ENCODE data around the gene ZNF366.

DNA sequence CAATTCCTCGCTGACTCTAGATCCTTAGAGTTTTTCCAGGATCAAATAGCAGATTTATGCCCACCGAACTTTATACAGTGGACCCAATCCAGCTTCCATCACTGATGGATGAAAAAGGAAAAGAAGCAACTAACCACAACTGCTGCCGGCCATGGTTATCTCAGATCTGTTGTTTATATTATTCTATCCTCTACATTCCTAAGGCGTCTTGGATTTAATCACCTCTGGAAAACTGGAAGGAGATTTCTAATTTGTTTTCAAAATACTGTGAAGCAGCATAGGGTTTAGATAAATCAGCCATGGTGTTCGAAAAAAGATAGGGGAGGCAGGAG is 663 bp upstream of the ZNF366 start:
- TF ChIP-seq, protein P1, sequence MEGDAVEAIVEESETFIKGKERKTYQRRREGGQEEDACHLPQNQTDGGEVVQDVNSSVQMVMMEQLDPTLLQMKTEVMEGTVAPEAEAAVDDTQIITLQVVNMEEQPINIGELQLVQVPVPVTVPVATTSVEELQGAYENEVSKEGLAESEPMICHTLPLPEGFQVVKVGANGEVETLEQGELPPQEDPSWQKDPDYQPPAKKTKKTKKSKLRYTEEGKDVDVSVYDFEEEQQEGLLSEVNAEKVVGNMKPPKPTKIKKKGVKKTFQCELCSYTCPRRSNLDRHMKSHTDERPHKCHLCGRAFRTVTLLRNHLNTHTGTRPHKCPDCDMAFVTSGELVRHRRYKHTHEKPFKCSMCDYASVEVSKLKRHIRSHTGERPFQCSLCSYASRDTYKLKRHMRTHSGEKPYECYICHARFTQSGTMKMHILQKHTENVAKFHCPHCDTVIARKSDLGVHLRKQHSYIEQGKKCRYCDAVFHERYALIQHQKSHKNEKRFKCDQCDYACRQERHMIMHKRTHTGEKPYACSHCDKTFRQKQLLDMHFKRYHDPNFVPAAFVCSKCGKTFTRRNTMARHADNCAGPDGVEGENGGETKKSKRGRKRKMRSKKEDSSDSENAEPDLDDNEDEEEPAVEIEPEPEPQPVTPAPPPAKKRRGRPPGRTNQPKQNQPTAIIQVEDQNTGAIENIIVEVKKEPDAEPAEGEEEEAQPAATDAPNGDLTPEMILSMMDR (IDR thresholded peaks at IDR 0.05) = no peak
- TF ChIP-seq POLR2A (IDR thresholded peaks at IDR 0.05) (no peak), EP300 (IDR thresholded peaks at IDR 0.05) (no peak)

All from ovary (tissue), 3 donors.